ENCODE measurements around the gene AP5S1.

DNA sequence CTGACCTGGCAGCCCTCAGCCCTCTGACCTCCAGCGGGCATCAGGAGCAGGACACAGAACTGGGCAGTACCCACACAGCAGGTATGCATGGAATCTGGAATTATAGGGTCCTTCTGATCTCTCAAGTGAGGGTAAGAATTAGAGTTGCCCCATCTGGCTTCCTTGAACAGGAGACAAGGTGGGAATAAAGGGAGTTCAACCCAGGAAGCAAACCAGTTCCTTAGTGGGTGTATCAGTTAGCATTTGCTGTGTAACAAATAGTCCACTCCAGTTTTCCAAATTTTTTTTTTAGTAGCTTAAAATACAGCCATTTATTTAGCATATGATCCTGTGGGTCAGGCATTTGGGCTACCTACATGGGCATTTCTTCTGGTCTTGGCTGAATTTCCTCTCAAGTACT, 42.0 kb downstream of the AP5S1 start:
- TF ChIP-seq USF1 (IDR thresholded peaks at IDR 0.05; ENCODE audit: borderline replicate concordance, low read depth) (no peak), FOXM1 (IDR thresholded peaks at IDR 0.05; ENCODE audit: low read depth) (no peak), CTCF (IDR thresholded peaks at IDR 0.05) (no peak), YY1 (IDR thresholded peaks at IDR 0.05; ENCODE audit: low read depth) (no peak), POLR2AphosphoS5 (IDR thresholded peaks at IDR 0.05; ENCODE audit: low read depth, low read length) (no peak), MXI1 (IDR thresholded peaks at IDR 0.05; ENCODE audit: low read depth, low read length) (no peak), EZH2phosphoT487 (IDR thresholded peaks at IDR 0.05; ENCODE audit: borderline replicate concordance, low read depth) (no peak), GABPA (IDR thresholded peaks at IDR 0.05; ENCODE audit: low read depth) (no peak), JUND (IDR thresholded peaks at IDR 0.05) (no peak), MEF2A (IDR thresholded peaks at IDR 0.05; ENCODE audit: borderline replicate concordance, low read depth) (no peak)

Measured in SK-N-SH (cell line).